GM19099 (cell line): ENCODE results near the gene NXF1.
A peak's percentile ranks its signal among the peaks of the same experiment; 100 is the strongest.

Source experiments
- POLR2A ChIP-seq: IDR thresholded peaks from 3 replicates; pipeline ENCODE4 v1.6.1; 2011; ENCODE audit warnings: low read depth; ENCODE audit not compliant: insufficient read length; ENCODE audit errors: extremely low read depth

NXF1 gene

GRCh38 chr11:62840721-62841360 lies 35.6 kb upstream of the NXF1 start:
- TF ChIP-seq POLR2A = peak; percentile 9

- peak; percentile 94 for TF ChIP-seq POLR2A
Measured at GRCh38 chr11:62839050-62839945, 34.1 kb upstream of the NXF1 start, which contains the start of gene WDR74. Gene WDR74, minus strand, starts transcription at chr11:62839590. Its CDS starts 20 bp downstream, at chr11:62839570.

DNA sequence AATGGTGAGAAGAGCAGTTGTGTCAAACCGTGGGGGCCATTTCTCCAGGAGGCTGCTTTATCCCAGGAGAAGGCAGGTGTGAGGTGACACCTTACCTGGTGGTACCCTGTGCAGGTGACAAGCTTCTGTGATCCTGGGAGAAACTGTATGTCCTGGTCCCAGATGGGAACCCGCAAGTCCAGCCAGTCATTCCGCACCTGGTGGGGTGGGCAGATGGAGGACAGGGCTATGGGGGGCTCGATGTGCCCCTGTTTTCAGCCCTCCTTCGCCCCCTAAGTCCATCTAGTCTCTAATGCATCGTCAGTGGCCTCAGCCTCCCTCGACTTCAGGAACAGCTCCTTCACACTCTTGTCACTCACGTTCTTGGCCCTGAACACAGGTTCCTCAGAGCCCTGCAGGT lies 30.1 kb upstream of the NXF1 start:
- no peak for TF ChIP-seq POLR2A

DNA sequence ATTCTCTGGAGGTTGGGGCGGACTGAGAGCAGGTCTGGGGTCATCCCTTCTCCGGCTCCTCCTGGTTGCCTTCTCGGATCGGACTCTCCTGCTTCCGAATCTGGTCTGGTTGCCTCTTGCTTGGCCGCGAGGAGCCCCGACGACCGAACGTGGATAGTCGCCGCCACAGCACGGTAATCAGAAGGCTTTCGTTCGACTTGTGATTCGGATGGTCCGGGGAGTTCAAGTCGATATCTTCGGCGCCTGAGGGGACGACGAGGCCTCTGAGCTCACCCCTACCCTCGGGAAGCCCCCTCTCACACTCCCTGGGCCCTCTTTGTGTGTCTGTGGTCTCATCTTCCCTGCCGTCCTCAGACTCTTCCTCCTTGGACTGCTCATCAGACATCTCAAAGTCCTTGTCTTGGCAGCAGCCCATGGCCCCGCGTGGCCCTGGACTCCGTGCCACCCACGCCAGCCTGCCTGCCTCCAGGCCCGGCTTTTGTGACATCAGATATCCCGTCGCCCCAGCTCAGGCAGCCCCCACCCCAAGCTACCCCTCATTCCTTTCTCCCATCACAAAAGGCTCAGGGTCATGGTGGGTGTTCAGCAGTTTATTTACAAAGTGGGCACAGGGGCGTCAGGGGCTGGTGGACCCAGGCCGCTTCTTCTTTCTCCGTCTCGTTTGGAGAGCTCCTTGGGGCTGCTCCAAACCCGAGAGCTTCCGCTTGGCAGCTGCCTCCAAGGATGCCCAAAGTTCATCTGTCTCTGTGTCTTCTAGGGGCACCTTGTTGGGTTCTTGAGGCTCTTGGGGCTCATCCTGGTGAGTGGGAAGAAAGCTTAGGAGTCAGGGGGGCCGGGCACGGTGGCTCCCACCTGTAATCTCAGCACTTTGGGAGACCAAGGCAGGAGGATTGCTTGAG lies 27.3 kb upstream of the NXF1 start, which contains the start of gene TEX54:
Gene TEX54 (minus strand): TSS at position 506 of the 899 bp plus-strand sequence.
- no peak for TF ChIP-seq POLR2A

DNA sequence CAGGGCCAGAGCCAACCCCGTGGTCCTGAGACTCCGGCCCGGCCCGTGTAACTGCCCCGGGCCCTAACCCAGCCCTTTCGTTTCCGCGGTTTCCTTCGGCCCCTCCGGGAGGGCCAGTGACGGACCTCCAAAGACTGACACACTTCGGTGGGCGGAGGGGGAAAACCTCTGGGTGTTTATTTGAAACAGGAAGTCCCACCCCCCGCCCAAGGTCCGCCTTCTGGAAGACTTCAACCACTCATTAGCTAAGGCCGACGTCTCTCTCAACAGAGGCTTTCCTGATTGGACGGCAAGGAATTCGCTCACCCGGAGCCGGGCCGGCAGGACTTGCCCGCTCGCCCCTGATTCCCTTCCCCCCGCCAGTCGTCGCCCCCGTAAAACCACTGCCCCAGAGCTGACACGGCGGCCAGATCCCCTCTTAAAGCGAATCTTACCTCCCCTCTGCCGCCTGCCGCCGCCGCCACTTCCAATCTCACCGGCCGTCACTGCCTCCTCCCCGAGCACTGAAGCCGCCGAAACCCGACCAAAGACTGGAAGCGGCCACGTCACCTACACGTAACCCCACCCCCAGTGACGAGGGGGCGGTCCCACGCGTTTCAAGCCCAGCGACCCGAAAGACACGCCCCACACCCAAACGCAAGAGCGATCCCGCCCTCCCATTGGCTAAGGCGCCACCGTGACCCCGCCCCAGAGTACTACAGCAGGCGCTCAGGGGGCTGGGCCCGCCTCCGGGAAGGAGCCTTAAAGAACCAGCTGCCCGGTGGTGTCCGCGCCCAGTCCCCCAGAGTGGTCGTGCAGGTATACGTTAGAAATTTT lies 26.5 kb upstream of the NXF1 start, which contains the start of gene STX5:
Gene STX5 (minus strand): TSS at position 532 of the 816 bp plus-strand sequence. CDS start 808 bp downstream, outside the sequence.
- TF ChIP-seq POLR2A = peak; percentile 73

- TF ChIP-seq POLR2A = no peak
Measured at GRCh38 chr11:62830904-62831519, 25.8 kb upstream of the NXF1 start.

DNA sequence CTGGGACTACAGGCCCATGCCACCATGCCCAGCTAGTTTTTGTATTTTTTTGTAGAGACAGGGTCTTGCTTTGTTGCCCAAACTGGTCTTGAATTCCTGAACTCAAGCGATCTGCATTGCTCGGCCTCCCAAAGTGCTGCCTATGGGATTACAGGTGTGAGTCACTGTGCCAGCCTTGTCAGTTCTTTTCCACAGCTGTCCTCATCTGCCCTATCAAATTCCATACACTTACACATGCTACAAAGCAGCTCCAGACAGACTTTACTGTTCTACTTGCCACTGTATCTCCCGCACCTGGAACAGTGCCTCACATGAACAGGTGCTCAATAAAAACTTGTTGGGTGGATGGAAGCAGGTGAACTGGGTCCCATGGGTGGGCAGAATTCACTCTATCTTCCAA lies 18.4 kb upstream of the NXF1 start:
- no peak for TF ChIP-seq POLR2A

DNA sequence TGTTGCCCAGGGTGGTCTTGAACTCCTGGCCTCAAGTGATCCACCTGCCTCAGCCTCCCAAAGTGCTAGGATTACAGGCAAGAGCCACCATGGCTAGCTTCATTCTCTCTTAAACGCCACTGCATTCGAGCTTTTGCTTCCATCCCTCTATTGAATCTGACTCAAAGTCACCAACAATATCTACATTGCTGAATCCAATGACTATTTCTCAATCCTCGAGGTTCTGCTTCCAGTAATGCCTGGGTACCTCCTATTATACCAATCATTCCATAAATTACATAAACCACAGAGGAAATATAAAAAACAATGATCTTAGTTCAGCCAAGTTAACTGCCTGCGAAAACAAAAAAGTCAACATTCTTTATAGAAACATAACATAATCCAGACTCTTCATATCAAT lies 11.9 kb upstream of the NXF1 start:
- no peak for TF ChIP-seq POLR2A

DNA sequence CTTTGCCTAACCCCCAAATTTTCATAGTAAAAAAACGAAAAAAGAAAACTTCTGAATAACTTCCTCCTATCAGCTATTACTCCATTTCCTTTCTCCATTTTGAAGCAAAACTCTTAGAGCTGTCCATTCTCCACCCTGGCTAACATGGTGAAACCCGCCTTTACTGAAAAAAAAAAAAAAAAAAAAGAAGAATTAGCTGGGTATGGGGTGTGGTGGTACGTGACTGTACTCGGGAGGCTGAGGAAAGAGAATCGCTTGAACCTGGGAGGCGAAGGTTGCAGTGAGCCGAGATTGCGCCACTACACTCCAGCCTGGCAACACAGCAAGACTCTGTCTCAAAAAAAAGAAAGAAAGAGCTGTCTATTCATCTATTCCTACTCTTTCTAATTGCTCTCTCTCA lies 11.3 kb upstream of the NXF1 start:
- TF ChIP-seq POLR2A = no peak

GRCh38 chr11:62811659-62812058 lies 6.4 kb upstream of the NXF1 start:
- no peak for TF ChIP-seq POLR2A

- no peak for TF ChIP-seq POLR2A
Measured at GRCh38 chr11:62810748-62811147, 5.5 kb upstream of the NXF1 start.

DNA sequence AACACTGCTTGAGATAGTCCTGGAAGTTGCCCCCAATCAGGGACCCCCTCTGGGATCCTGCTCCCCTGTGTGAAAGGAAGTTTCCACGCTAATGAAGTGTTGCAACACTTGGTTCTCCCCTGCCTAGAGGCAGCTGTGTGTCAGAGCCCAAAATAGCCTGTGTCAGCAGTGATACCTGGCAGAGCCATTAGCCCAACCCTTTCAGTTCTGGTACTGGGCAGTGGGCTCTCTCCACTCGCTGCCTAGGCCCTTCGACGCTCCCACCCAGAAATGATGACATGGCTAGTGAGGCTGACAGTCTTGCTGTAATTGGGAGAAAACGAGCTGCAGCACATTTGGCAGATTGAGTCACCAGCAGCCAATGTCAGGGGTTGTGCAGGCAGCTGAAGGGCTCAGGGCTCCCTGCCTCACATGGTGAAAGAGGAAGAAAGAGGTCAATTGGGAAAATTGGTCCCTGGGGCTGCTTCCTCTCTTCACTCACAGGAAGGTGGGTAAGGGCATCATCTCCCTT lies 1.4 kb upstream of the NXF1 start:
- TF ChIP-seq POLR2A = no peak

- no peak for TF ChIP-seq POLR2A
Measured at GRCh38 chr11:62805961-62806441, 761 bp upstream of the NXF1 start.
